Middle frontal gyrus (tissue), 1 donor: ENCODE measurements around the gene DNAJC28.
"Not testable (repeated sequence)": the region's sequence is repeated elsewhere in the genome, so short reads cannot be mapped to it uniquely, and the experiment has no call there.

Experiments
- DNase-seq: peaks from one replicate; pipeline ENCODE4 v3.0.0-alpha.2; 2015; ENCODE audit warnings: low spot score; ENCODE audit errors: extremely low spot score

DNAJC28 gene

GRCh38 chr21:33491373-33492102 is at the start of gene DNAJC28:
Gene DNAJC28 (minus strand): TSS chr21:33491716. CDS start chr21:33489393, 2,323 bp downstream.
- peak; percentile 94 for DNase-seq

- no peak for DNase-seq
Measured at GRCh38 chr21:33541105-33541711, 49.7 kb upstream of the DNAJC28 start.

GRCh38 chr21:33540711-33541104 is 49.2 kb upstream of the DNAJC28 start:
- no peak for DNase-seq

GRCh38 chr21:33539616-33540015 is 48.1 kb upstream of the DNAJC28 start:
- DNase-seq, result no peak

- no peak for DNase-seq
Measured at GRCh38 chr21:33537212-33537611, 45.7 kb upstream of the DNAJC28 start.

- no peak for DNase-seq
Measured at GRCh38 chr21:33531007-33531406, 39.5 kb upstream of the DNAJC28 start.

- no peak for DNase-seq
Measured at GRCh38 chr21:33522953-33523349, 31.4 kb upstream of the DNAJC28 start.

GRCh38 chr21:33522297-33522952 is 30.9 kb upstream of the DNAJC28 start:
- DNase-seq, result no peak

GRCh38 chr21:33518899-33519298 is 27.4 kb upstream of the DNAJC28 start:
- DNase-seq, result no peak

- DNase-seq, result no peak
Measured at GRCh38 chr21:33514229-33514628, 22.7 kb upstream of the DNAJC28 start.

- DNase-seq, result no peak
Measured at GRCh38 chr21:33512481-33512880, 21.0 kb upstream of the DNAJC28 start.

- no peak for DNase-seq
Measured at GRCh38 chr21:33511639-33512038, 20.1 kb upstream of the DNAJC28 start.

GRCh38 chr21:33510826-33511225 is 19.3 kb upstream of the DNAJC28 start:
- no peak for DNase-seq

GRCh38 chr21:33507003-33507402 is 15.5 kb upstream of the DNAJC28 start:
- not testable (repeated sequence) for DNase-seq

GRCh38 chr21:33505833-33506232 is 14.3 kb upstream of the DNAJC28 start:
- no peak for DNase-seq

GRCh38 chr21:33496345-33496744 is 4.8 kb upstream of the DNAJC28 start:
- DNase-seq, result no peak

GRCh38 chr21:33495743-33496142 is 4.2 kb upstream of the DNAJC28 start:
- DNase-seq, result no peak

- DNase-seq, result no peak
Measured at GRCh38 chr21:33493756-33494155, 2.2 kb upstream of the DNAJC28 start.

- no peak for DNase-seq
Measured at GRCh38 chr21:33492571-33492970, 1.1 kb upstream of the DNAJC28 start.

- no peak for DNase-seq
Measured at GRCh38 chr21:33490991-33491372, 534 bp downstream of the DNAJC28 start.

- DNase-seq, result no peak
Measured at GRCh38 chr21:33488936-33489335, 2.6 kb downstream of the DNAJC28 start.

GRCh38 chr21:33487996-33488395 is 3.5 kb downstream of the DNAJC28 start:
- DNase-seq, result no peak
